Heart left ventricle (tissue), 16 donors: ENCODE data around the gene IMPG2. TPM values are rescaled to one million over a fixed set of nuclear protein-coding genes. Genes with fewer than 3 reads are reported as not detected.

Experiments used
- ATAC-seq, 4 donors: fragments of 200-7000 bp; cut with Tn5 transposase; one replicate each; pipeline ENCODE4 v1.9.1; 2020 to 2022; ENCODE audit warnings: moderate library complexity in 4 of 4, mild to moderate bottlenecking in 3 of 4, moderate number of reproducible peaks in 1 of 4
- DNase-seq, 5 donors: peaks; one replicate each; pipeline ENCODE4 v3.0.0-alpha.2; 2020
- H3K27ac ChIP-seq, 12 donors: fragments of 200-600 bp; sonication (generic) in 4 of 12; one replicate each; pipeline versions ENCODE4 v1.5.0 to v1.8.0; 2016 to 2022; ENCODE audit warnings: mild to moderate bottlenecking in 2 of 12
- H3K27me3 ChIP-seq, 9 donors: fragments of 200-600 bp; sonication (generic) in 2 of 9; one replicate each; pipeline versions ENCODE4 v1.5.1 to v1.8.0; 2016 to 2022; ENCODE audit warnings: mild to moderate bottlenecking in 3 of 9
- H3K36me3 ChIP-seq, 9 donors: fragments of 200-600 bp; sonication (generic) in 2 of 9; one replicate each; pipeline versions ENCODE4 v1.5.0 to v1.8.0; 2018 to 2022; ENCODE audit warnings: mild to moderate bottlenecking in 2 of 9
- H3K4me1 ChIP-seq, 12 donors: fragments of 200-600 bp; sonication (generic) in 4 of 12; one replicate each; pipeline versions ENCODE4 v1.5.0 to v1.8.0; 2016 to 2022; ENCODE audit warnings: mild to moderate bottlenecking in 3 of 12
- H3K4me3 ChIP-seq, 12 donors: fragments of 200-600 bp; sonication (generic) in 4 of 12; one replicate each; pipeline versions ENCODE4 v1.5.0 to v1.8.0; 2017 to 2022; ENCODE audit warnings: mild to moderate bottlenecking in 9 of 12, moderate library complexity in 4 of 12
- H3K9me3 ChIP-seq, 12 donors: fragments of 200-600 bp; sonication (generic) in 4 of 12; one replicate each; pipeline versions ENCODE4 v1.5.0 to v1.8.0; 2016 to 2022; ENCODE audit warnings: mild to moderate bottlenecking in 1 of 12
- CTCF ChIP-seq, 12 donors: fragments of 200-600 bp; sonication (generic) in 4 of 12; IDR thresholded peaks; one replicate each; pipeline versions ENCODE4 v1.5.0 to v1.8.0; 2018 to 2022; ENCODE audit warnings: antibody characterized with exemption in 12 of 12, mild to moderate bottlenecking in 5 of 12
- POLR2A ChIP-seq, 2 donors: fragments of 450-650 bp; IDR thresholded peaks; one replicate each; pipeline ENCODE4 v1.6.1; 2017; ENCODE audit warnings: antibody characterized with exemption in 2 of 2, mild to moderate bottlenecking in 2 of 2, moderate library complexity in 2 of 2
- WGBS, 4 donors: extraction: QIAGEN DNeasy Blood & Tissue Kit in 2 of 4; methylation state at CpG; one replicate each; pipeline versions ENCODE4 v1.1.5 to v1.1.7; 2013 to 2018; 5-methylcytosine and 5-hydroxymethylcytosine counted together
- intact Hi-C, 10 donors: fragments of 100-400 bp; cut with DNase I; formaldehyde crosslinking; loops; one replicate each; pipeline versions ENCODE4 v1.11.1 to v1.14.2; 2022
- polyA plus RNA-seq, 2 donors: library from polyadenylated mRNA; stranded (reverse); fragments of 200-250 nt; gene quantifications; one replicate each; pipeline ENCODE4 v1.2.3, GENCODE V29; 2013
- total RNA-seq, 9 donors: library from RNA; depleted of rRNA in 2 of 9; stranded (reverse); fragments of >200 nt in 2 of 9; fragmentation: NEBNext Ultra II Directional in 3 of 9; extraction: Animal tissue kit (Norgen Biotek cat#: 25700) in 3 of 9; gene quantifications; one replicate each; pipeline versions ENCODE4 v1.1.0 to v1.2.4, GENCODE V29; 2016 to 2023
- donor health status: ischemic (EF 13 %, LVEDD 7.1; RV severe dilation, severe dysfunction).
- donor health status: healthy with polysubstance abuse.
- donor health status: DM: no; HTN: yes; CAD: no.
- donor health status: DM: no; HTN: no; CAD: no.
- donor health status: ischemic (EF 25% LVEDD 6.9; RV normal size, moderate dysfunction).
- donor health status: ischemic (EF 25% LVEDD 5.7; RV mildly dilated, moderate dysfunction).
- donor health status: healthy.
- donor health status: DM: yes; HTN: yes; CAD: no.
- donor health status: ischemic (EF 35%, LVEDD 5.7; RV mildly dilated, moderate dysfunction).
- donor health status: nonischemic (EF 11% LVEDD 7.7; RV severe dilation, severe dysfunction).
- donor health status: DM: yes; HTN: yes; CAD: no.
- donor health status: PGD.
- donor health status: ischemic (EF 29% LVEDD 5.4; RV normal size, mild dysfunction).
- donor health status: nonischemic (EF 23%, LVEDD 6.1; RV moderate dilation, normal function).

IMPG2 gene
- total and polyA plus RNA-seq, 11 donors, result 0.06 to 0.41 (median 0.19) TPM; not detected in 1

DNA sequence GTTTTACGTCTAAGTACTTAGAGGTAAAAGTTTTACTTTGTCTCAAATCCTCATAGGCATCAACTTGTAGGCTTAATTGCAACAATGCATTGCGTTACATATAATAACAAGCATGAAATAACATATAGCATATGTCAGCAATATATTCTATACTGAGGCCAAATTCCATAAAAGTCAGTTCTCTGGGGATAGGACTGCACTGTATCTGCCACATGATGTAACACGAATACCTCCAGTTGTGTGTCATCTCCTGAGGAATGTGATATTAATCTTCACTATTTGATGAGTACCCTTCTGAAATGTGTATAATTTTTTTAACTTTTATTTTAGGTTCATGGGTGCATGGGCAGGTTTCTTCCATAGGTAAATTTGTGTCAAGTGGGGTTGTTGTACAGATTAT, 126.4 kb downstream of the IMPG2 start:
- peaks cover 0 to 2% (median 0%) of the 10 kb centered on the region in 12 donors for H3K9me3 ChIP-seq
- no peak overlapping the region for H3K4me3 ChIP-seq
- no peaks in the 10 kb centered on the region for H3K27me3 ChIP-seq
- DNase-seq (no peak), ATAC-seq (no peak)
- H3K27ac ChIP-seq, result no peak overlapping the region
- 80 to 92% (median 85%) methylated on average over 3 of the region's 3 CpGs for WGBS, 4 donors
- no peaks in the 10 kb centered on the region for H3K36me3 ChIP-seq
- intact Hi-C loops, result loop anchor here in 5 of 10 donors (5.0 to 10.0 kb wide), 5 partner anchors 292 to 729 kb away; no protein-coding TSS in a partner anchor
- H3K4me1 ChIP-seq, result no peaks in the 10 kb centered on the region
- TF ChIP-seq POLR2A (IDR thresholded peaks at IDR 0.05) (no peak), CTCF (IDR thresholded peaks at IDR 0.05) (no peak)

- Histone ChIP-seq H3K27ac (no peak overlapping the region), H3K4me1 (no peaks in the 10 kb centered on the region), H3K4me3 (no peak overlapping the region), H3K9me3 (peaks cover 0 to 8% (median 0%) of the 10 kb centered on the region in 12 donors), H3K27me3 (no peaks in the 10 kb centered on the region), H3K36me3 (no peaks in the 10 kb centered on the region)
- ATAC-seq (no peak), DNase-seq (no peak)
- 86 to 97% (median 90%) methylated on average over 2 of the region's 2 CpGs for WGBS, 4 donors
- intact Hi-C loops, result loop anchor here in 5 of 10 donors (5.0 to 10.0 kb wide), 6 partner anchors 115 to 725 kb away; no protein-coding TSS in a partner anchor
- TF ChIP-seq CTCF (IDR thresholded peaks at IDR 0.05) (no peak), POLR2A (IDR thresholded peaks at IDR 0.05) (no peak)
Observed at GRCh38 chr3:101189796-101190195, 130.6 kb downstream of the IMPG2 start.

GRCh38 chr3:101189176-101189575, 131.2 kb downstream of the IMPG2 start:
- Histone ChIP-seq H3K9me3 (peaks cover 0 to 8% (median 0%) of the 10 kb centered on the region in 12 donors), H3K36me3 (no peaks in the 10 kb centered on the region), H3K27ac (no peak overlapping the region), H3K4me1 (no peaks in the 10 kb centered on the region), H3K4me3 (no peak overlapping the region), H3K27me3 (no peaks in the 10 kb centered on the region)
- ATAC-seq (no peak), DNase-seq (no peak)
- intact Hi-C loops, result loop anchor here in 1 of 10 donors (10.0 kb wide), 1 partner anchor 114 kb away; no protein-coding TSS in a partner anchor
- 86 to 90% (median 88%) methylated on average over 2 of the region's 2 CpGs for WGBS, 4 donors
- TF ChIP-seq CTCF (IDR thresholded peaks at IDR 0.05) (no peak), POLR2A (IDR thresholded peaks at IDR 0.05) (no peak)

DNA sequence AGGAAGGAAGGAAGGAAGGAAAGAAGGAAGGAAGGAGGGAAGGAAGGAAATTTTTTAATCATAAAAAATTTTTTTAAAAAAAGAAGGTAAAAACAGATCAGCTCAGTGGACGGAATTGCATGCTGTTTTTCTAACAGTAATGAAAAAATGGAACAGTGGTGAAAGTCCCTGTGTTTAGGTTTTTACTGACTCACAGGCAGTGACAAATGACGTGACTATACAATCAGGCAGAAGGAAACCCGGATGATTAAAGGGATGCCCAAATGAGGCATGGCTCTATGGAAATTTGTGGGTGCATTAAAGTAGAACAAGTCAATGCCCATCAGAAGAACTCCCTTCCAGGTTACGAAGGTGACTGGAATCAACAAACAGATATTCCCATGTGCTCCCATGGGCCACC, 135.0 kb downstream of the IMPG2 start:
- no peak overlapping the region for H3K27ac ChIP-seq
- H3K36me3 ChIP-seq, result no peaks in the 10 kb centered on the region
- DNase-seq (no peak), ATAC-seq (no peak)
- TF ChIP-seq POLR2A (IDR thresholded peaks at IDR 0.05), result no peak
- no peak for TF ChIP-seq CTCF (IDR thresholded peaks at IDR 0.05)
- no peak overlapping the region for H3K4me3 ChIP-seq
- intact Hi-C loops, result loop anchor here in 1 of 10 donors (10.0 kb wide), 1 partner anchor 111 kb away; no protein-coding TSS in a partner anchor
- H3K9me3 ChIP-seq, result peaks cover 0 to 8% (median 0%) of the 10 kb centered on the region in 12 donors
- no peaks in the 10 kb centered on the region for H3K27me3 ChIP-seq
- peaks cover 0 to 5% (median 0%) of the 10 kb centered on the region in 12 donors for H3K4me1 ChIP-seq
- WGBS, 4 donors, result 80 to 89% (median 84%) methylated on average over 4 of the region's 4 CpGs
